ENCODE measurements around the gene MGLL. TPM values are rescaled to one million over a fixed set of nuclear protein-coding genes. Genes with fewer than 3 reads are reported as not detected.

MGLL gene
- total and polyA plus RNA-seq, 2 donors from 2014 or later = 74.2 to 250 TPM

DNA sequence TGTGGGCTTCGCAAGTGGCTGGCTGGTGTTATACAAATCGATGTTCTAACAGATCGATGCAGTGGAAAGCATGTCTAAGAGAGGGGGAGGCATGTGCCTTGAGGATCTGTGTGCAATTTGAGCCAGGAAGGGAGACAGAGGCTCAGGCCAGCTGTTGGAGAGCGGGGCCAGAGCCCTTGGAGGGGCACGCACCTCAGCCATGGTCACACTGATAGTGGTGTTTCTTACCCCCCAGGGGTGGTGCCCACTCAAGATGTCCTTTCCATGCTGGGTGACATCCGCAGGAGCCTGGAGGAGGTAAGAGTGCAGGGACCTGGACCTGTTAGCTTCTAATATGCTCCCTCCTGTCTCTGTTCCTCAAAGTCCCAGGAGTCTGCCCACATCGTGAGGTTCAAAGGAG lies 153.4 kb downstream of the MGLL start:
- no peaks in the 10 kb centered on the region for H3K36me3 ChIP-seq (ENCODE audit: control insufficient read depth in 2 of 3, insufficient read depth in 3 of 3, low read length in 3 of 3)
- no peak for TF ChIP-seq CTCF (IDR thresholded peaks at IDR 0.05; ENCODE audit: borderline replicate concordance, extremely low read depth, insufficient read depth)
- H3K4me3 ChIP-seq (ENCODE audit: low read length in 3 of 3) = no peak overlapping the region
- DNase-seq (no peak), FAIRE-seq (no peak)
- H3K9me3 ChIP-seq (ENCODE audit: control insufficient read depth in 2 of 3, insufficient read depth in 1 of 3, low read length in 3 of 3) = no peaks in the 10 kb centered on the region
- intact Hi-C loops (cut with DNase I) = no loop called here
- H3K9ac ChIP-seq (ENCODE audit: low read length in 3 of 3) = no peak overlapping the region
- no peak overlapping the region for H3K27ac ChIP-seq (ENCODE audit: low read depth in 2 of 2, low read length in 2 of 2)
- no peaks in the 10 kb centered on the region for H3K27me3 ChIP-seq (ENCODE audit: control insufficient read depth, insufficient read depth, low read length)
- H3K4me1 ChIP-seq (ENCODE audit: control insufficient read depth in 2 of 3, insufficient read depth in 2 of 3, low read depth in 1 of 3, low read length in 3 of 3) = peaks cover 0 to 11% (median 5%) of the 10 kb centered on the region in 3 donors

DNA sequence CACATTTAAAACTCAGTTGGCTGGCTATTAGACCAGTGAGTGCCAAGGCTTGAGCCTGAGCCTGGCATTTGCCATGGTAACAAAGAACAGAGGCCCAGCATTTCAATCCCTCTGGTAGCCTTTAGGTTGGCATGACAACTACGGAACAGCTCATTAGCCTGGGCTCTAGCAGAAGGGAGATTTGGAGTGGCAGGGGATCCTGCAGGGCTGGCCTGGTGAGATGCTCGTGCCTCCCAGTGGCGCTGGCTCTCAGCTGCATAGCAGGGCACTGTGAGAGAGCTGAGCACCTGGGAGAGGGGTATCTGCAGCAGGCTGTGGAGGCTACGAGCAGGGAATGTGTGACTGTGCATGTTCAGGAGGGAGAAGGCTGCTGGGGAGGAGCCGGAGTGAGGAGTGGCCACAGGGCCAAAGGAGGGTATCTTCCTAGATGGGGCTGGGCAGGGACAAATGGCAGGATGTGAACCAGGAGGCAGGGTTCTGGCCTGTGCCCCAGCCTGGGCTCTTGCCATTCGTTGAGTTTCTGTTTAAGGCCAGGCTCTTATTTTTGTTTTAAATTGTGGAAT lies 155.1 kb downstream of the MGLL start:
- DNase-seq = peak in 1 of 5 donors; percentile 6
- no peaks in the 10 kb centered on the region for H3K36me3 ChIP-seq (ENCODE audit: control insufficient read depth in 2 of 3, insufficient read depth in 3 of 3, low read length in 3 of 3)
- TF ChIP-seq CTCF (IDR thresholded peaks at IDR 0.05; ENCODE audit: borderline replicate concordance, extremely low read depth, insufficient read depth) = no peak
- no peak overlapping the region for H3K4me3 ChIP-seq (ENCODE audit: low read length in 3 of 3)
- FAIRE-seq = no peak
- intact Hi-C loops (cut with DNase I) = no loop called here
- no peaks in the 10 kb centered on the region for H3K9me3 ChIP-seq (ENCODE audit: control insufficient read depth in 2 of 3, insufficient read depth in 1 of 3, low read length in 3 of 3)
- H3K9ac ChIP-seq (ENCODE audit: low read length in 3 of 3) = no peak overlapping the region
- no peak overlapping the region for H3K27ac ChIP-seq (ENCODE audit: low read depth in 2 of 2, low read length in 2 of 2)
- no peaks in the 10 kb centered on the region for H3K27me3 ChIP-seq (ENCODE audit: control insufficient read depth, insufficient read depth, low read length)
- H3K4me1 ChIP-seq (ENCODE audit: control insufficient read depth in 2 of 3, insufficient read depth in 2 of 3, low read depth in 1 of 3, low read length in 3 of 3) = peaks cover 0 to 5% (median 0%) of the 10 kb centered on the region in 3 donors

DNA sequence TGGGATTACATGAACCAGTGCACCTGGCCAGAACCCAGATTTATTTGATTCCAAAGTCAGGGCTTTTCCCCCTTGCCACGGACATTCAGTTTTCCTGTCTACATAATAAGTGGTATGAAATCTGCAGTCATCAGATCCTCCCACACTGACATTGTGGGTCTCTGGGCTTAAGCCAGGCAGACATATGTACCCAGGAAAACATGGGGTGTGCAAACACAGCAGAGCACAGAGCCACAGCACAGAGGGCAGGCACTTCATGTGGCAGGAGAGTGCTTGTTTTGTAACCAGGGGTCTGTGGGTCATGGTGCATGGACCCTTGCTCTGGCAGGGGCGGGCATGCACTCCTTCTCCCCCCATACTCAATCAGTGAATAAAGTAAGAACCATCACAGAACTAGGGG lies 155.6 kb downstream of the MGLL start:
- TF ChIP-seq CTCF (IDR thresholded peaks at IDR 0.05; ENCODE audit: borderline replicate concordance, extremely low read depth, insufficient read depth) = no peak
- H3K27ac ChIP-seq (ENCODE audit: low read depth in 2 of 2, low read length in 2 of 2) = no peak overlapping the region
- H3K4me1 ChIP-seq (ENCODE audit: control insufficient read depth in 2 of 3, insufficient read depth in 2 of 3, low read depth in 1 of 3, low read length in 3 of 3) = peaks cover 0 to 2% (median 0%) of the 10 kb centered on the region in 3 donors
- intact Hi-C loops (cut with DNase I) = no loop called here
- no peaks in the 10 kb centered on the region for H3K27me3 ChIP-seq (ENCODE audit: control insufficient read depth, insufficient read depth, low read length)
- H3K9ac ChIP-seq (ENCODE audit: low read length in 3 of 3) = no peak overlapping the region
- no peaks in the 10 kb centered on the region for H3K9me3 ChIP-seq (ENCODE audit: control insufficient read depth in 2 of 3, insufficient read depth in 1 of 3, low read length in 3 of 3)
- FAIRE-seq (no peak), DNase-seq (no peak)
- H3K4me3 ChIP-seq (ENCODE audit: low read length in 3 of 3) = no peak overlapping the region
- H3K36me3 ChIP-seq (ENCODE audit: control insufficient read depth in 2 of 3, insufficient read depth in 3 of 3, low read length in 3 of 3) = no peaks in the 10 kb centered on the region

GRCh38 chr3:127665586-127665985 lies 156.7 kb downstream of the MGLL start:
- Histone ChIP-seq H3K9ac (ENCODE audit: low read length in 3 of 3) (no peak overlapping the region), H3K27me3 (ENCODE audit: control insufficient read depth, insufficient read depth, low read length) (no peaks in the 10 kb centered on the region), H3K36me3 (ENCODE audit: control insufficient read depth in 2 of 3, insufficient read depth in 3 of 3, low read length in 3 of 3) (no peaks in the 10 kb centered on the region), H3K9me3 (ENCODE audit: control insufficient read depth in 2 of 3, insufficient read depth in 1 of 3, low read length in 3 of 3) (no peaks in the 10 kb centered on the region), H3K27ac (ENCODE audit: low read depth in 2 of 2, low read length in 2 of 2) (no peak overlapping the region), H3K4me1 (ENCODE audit: control insufficient read depth in 2 of 3, insufficient read depth in 2 of 3, low read depth in 1 of 3, low read length in 3 of 3) (no peaks in the 10 kb centered on the region), H3K4me3 (ENCODE audit: low read length in 3 of 3) (no peak overlapping the region)
- intact Hi-C loops (cut with DNase I) = no loop called here
- no peak for TF ChIP-seq CTCF (IDR thresholded peaks at IDR 0.05; ENCODE audit: borderline replicate concordance, extremely low read depth, insufficient read depth)
- DNase-seq (no peak), FAIRE-seq (no peak)

Data from kidney (tissue), 14 donors.